ENCODE results near the gene MDFIC. TPM values are rescaled to one million over a fixed set of nuclear protein-coding genes. Genes with fewer than 3 reads are reported as not detected.

MDFIC gene
- total and polyA plus RNA-seq, 2 experiments from 2014 or later, result 3.0 to 5.2 TPM

DNA sequence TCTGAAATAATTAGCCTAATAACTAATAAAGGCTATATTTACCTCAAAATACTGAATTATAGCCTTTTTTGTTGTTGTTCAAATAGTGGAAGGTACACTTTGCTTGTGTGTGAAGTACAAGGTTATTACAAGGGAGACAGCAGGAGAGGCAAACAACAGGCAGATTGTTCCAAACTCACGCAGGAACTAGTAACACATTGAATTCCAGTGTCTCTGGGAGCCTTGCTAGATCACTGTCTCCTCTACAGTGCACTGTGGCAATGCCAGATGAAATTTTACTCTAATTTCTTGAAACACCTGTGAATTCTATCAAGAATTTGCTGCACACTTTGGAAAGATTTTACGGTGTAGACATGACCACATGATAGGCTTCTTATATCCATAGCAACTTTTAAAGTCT lies 112.6 kb downstream of the MDFIC start:
- Mint-ChIP-seq H3K27ac (no peak overlapping the region), H3K4me3 (no peak overlapping the region), H3K36me3 (ENCODE audit: low read depth) (no peaks in the 10 kb centered on the region), H3K27me3 (ENCODE audit: insufficient read depth, low read depth, poor library complexity) (no peaks in the 10 kb centered on the region), H3K4me1 (peaks cover 29% of the 10 kb centered on the region; the same call in 2 of the 3 replicates), H3K9me3 (peaks cover 2% of the 10 kb centered on the region; the same call in 1 of the 3 replicates)
- no peak overlapping the region for H3K27ac ChIP-seq (ENCODE audit: low read depth)
- no peaks in the 10 kb centered on the region for H3F3A ChIP-seq (replicated peaks; ENCODE audit: low read depth)
- peaks cover 7% of the 10 kb centered on the region; the same call in 1 of the 2 replicates for H3K9me2 ChIP-seq (ENCODE audit: insufficient read depth)
- no peak overlapping the region for H3K4me3 ChIP-seq
- H4K20me1 ChIP-seq (replicated peaks; ENCODE audit: insufficient read depth), result no peaks in the 10 kb centered on the region
- 0 out of 2 replicates have a peak overlapping the region, but pooled peaks have one; percentile 17 for H3K4me2 ChIP-seq
- no peaks in the 10 kb centered on the region for H3K36me3 ChIP-seq (ENCODE audit: insufficient read depth)
- no peak for DNase-seq (ENCODE audit: low spot score)
- H2AFZ ChIP-seq, result no peak overlapping the region
- TF ChIP-seq ZNF331 (CRISPR knock-in tag; IDR thresholded peaks at IDR 0.05; ENCODE audit: low read depth), result no peak
- TF ChIP-seq, protein P1, sequence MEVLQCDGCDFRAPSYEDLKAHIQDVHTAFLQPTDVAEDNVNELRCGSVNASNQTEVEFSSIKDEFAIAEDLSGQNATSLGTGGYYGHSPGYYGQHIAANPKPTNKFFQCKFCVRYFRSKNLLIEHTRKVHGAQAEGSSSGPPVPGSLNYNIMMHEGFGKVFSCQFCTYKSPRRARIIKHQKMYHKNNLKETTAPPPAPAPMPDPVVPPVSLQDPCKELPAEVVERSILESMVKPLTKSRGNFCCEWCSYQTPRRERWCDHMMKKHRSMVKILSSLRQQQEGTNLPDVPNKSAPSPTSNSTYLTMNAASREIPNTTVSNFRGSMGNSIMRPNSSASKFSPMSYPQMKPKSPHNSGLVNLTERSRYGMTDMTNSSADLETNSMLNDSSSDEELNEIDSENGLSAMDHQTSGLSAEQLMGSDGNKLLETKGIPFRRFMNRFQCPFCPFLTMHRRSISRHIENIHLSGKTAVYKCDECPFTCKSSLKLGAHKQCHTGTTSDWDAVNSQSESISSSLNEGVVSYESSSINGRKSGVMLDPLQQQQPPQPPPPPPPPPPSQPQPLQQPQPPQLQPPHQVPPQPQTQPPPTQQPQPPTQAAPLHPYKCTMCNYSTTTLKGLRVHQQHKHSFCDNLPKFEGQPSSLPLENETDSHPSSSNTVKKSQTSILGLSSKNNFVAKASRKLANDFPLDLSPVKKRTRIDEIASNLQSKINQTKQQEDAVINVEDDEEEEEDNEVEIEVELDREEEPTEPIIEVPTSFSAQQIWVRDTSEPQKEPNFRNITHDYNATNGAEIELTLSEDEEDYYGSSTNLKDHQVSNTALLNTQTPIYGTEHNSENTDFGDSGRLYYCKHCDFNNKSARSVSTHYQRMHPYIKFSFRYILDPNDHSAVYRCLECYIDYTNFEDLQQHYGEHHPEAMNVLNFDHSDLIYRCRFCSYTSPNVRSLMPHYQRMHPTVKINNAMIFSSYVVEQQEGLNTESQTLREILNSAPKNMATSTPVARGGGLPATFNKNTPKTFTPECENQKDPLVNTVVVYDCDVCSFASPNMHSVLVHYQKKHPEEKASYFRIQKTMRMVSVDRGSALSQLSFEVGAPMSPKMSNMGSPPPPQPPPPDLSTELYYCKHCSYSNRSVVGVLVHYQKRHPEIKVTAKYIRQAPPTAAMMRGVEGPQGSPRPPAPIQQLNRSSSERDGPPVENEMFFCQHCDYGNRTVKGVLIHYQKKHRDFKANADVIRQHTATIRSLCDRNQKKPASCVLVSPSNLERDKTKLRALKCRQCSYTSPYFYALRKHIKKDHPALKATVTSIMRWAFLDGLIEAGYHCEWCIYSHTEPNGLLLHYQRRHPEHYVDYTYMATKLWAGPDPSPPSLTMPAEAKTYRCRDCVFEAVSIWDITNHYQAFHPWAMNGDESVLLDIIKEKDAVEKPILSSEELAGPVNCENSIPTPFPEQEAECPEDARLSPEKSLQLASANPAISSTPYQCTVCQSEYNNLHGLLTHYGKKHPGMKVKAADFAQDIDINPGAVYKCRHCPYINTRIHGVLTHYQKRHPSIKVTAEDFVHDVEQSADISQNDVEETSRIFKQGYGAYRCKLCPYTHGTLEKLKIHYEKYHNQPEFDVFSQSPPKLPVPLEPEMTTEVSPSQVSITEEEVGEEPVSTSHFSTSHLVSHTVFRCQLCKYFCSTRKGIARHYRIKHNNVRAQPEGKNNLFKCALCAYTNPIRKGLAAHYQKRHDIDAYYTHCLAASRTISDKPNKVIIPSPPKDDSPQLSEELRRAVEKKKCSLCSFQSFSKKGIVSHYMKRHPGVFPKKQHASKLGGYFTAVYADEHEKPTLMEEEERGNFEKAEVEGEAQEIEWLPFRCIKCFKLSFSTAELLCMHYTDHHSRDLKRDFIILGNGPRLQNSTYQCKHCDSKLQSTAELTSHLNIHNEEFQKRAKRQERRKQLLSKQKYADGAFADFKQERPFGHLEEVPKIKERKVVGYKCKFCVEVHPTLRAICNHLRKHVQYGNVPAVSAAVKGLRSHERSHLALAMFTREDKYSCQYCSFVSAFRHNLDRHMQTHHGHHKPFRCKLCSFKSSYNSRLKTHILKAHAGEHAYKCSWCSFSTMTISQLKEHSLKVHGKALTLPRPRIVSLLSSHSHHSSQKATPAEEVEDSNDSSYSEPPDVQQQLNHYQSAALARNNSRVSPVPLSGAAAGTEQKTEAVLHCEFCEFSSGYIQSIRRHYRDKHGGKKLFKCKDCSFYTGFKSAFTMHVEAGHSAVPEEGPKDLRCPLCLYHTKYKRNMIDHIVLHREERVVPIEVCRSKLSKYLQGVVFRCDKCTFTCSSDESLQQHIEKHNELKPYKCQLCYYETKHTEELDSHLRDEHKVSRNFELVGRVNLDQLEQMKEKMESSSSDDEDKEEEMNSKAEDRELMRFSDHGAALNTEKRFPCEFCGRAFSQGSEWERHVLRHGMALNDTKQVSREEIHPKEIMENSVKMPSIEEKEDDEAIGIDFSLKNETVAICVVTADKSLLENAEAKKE (CRISPR knock-in tag; IDR thresholded peaks at IDR 0.05), result no peak
- TF ChIP-seq, protein P2, sequence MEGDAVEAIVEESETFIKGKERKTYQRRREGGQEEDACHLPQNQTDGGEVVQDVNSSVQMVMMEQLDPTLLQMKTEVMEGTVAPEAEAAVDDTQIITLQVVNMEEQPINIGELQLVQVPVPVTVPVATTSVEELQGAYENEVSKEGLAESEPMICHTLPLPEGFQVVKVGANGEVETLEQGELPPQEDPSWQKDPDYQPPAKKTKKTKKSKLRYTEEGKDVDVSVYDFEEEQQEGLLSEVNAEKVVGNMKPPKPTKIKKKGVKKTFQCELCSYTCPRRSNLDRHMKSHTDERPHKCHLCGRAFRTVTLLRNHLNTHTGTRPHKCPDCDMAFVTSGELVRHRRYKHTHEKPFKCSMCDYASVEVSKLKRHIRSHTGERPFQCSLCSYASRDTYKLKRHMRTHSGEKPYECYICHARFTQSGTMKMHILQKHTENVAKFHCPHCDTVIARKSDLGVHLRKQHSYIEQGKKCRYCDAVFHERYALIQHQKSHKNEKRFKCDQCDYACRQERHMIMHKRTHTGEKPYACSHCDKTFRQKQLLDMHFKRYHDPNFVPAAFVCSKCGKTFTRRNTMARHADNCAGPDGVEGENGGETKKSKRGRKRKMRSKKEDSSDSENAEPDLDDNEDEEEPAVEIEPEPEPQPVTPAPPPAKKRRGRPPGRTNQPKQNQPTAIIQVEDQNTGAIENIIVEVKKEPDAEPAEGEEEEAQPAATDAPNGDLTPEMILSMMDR (conservative IDR thresholded peaks at IDR 0.05; ENCODE audit: low read depth in 2 of 2), result no peak
- H3K79me2 ChIP-seq (replicated peaks; ENCODE audit: insufficient read depth), result no peaks in the 10 kb centered on the region
- no peak for ATAC-seq
- H3K4me1 ChIP-seq (ENCODE audit: insufficient read depth), result peaks cover 11% of the 10 kb centered on the region; the same call in 1 of the 2 replicates
- H3K27me3 ChIP-seq (ENCODE audit: insufficient read depth), result no peaks in the 10 kb centered on the region
